GM23338 (cell line): Measurements from ENCODE around the gene FIGNL1. TPM values are rescaled to one million over a fixed set of nuclear protein-coding genes. Genes with fewer than 3 reads are reported as not detected.

Experiments
- ATAC-seq: fragments of 200-7000 bp; cut with Tn5 transposase; 3 replicates; pipeline ENCODE4 v1.9.1; 2020
- DNase-seq: peaks from one replicate; pipeline ENCODE4 v3.0.0-alpha.2; 2015; ENCODE audit warnings: low spot score
- H2AFZ ChIP-seq: fragments of 200-600 bp; sonication (generic); 2 replicates; pipeline ENCODE4 v1.8.0; 2016; ENCODE audit warnings: antibody characterized with exemption, mild to moderate bottlenecking, moderate library complexity
- H3F3A ChIP-seq: fragments of 200-600 bp; sonication (generic); replicated peaks from 2 replicates; pipeline ENCODE4 v1.8.0; 2017; ENCODE audit warnings: antibody characterized with exemption, mixed run types, low read depth
- H3K27ac ChIP-seq: fragments of 200-600 bp; sonication (generic); 2 replicates; pipeline ENCODE4 v1.6.1; 2016; ENCODE audit warnings: low read depth
- H3K27me3 ChIP-seq: fragments of 200-600 bp; sonication (generic); 2 replicates; pipeline ENCODE4 v1.8.0; 2016; ENCODE audit warnings: mild to moderate bottlenecking, mixed run types, moderate library complexity; ENCODE audit not compliant: insufficient read depth
- H3K36me3 ChIP-seq: fragments of 200-600 bp; sonication (generic); 2 replicates; pipeline ENCODE4 v1.8.0; 2016; ENCODE audit warnings: mild to moderate bottlenecking; ENCODE audit not compliant: insufficient read depth
- H3K4me1 ChIP-seq: fragments of 200-600 bp; sonication (generic); 2 replicates; pipeline ENCODE4 v1.8.0; 2016; ENCODE audit warnings: mild to moderate bottlenecking, moderate library complexity; ENCODE audit not compliant: insufficient read depth
- H3K4me2 ChIP-seq: fragments of 200-600 bp; sonication (generic); 2 replicates; pipeline ENCODE4 v1.7.1; 2017; ENCODE audit warnings: mixed run types
- H3K4me3 ChIP-seq: fragments of 200-600 bp; sonication (generic); 2 replicates; pipeline ENCODE4 v1.6.1; 2016; ENCODE audit warnings: mixed run types
- H3K79me2 ChIP-seq: fragments of 200-600 bp; sonication (generic); replicated peaks from 2 replicates; pipeline ENCODE4 v1.8.0; 2017; ENCODE audit warnings: mild to moderate bottlenecking; ENCODE audit not compliant: insufficient read depth
- H3K9me2 ChIP-seq: fragments of 200-600 bp; sonication (generic); 2 replicates; pipeline ENCODE4 v1.8.0; 2017; ENCODE audit not compliant: insufficient read depth
- H4K20me1 ChIP-seq: fragments of 200-600 bp; sonication (generic); replicated peaks from 2 replicates; pipeline ENCODE4 v1.8.0; 2017; ENCODE audit warnings: mild to moderate bottlenecking; ENCODE audit not compliant: insufficient read depth
- H3K27ac Mint-ChIP-seq: 2 replicates; pipeline ENCODE4 v1.8.0; 2020; ENCODE audit warnings: inconsistent platforms, mild to moderate bottlenecking, moderate library complexity, mixed read lengths
- H3K27me3 Mint-ChIP-seq: 3 replicates; pipeline ENCODE4 v1.8.0; 2022; ENCODE audit warnings: low read depth, mild to moderate bottlenecking, moderate library complexity, mixed read lengths, inconsistent platforms; ENCODE audit not compliant: insufficient read depth, poor library complexity
- H3K36me3 Mint-ChIP-seq: 3 replicates; pipeline ENCODE4 v1.8.0; 2021; ENCODE audit warnings: low read depth, mild to moderate bottlenecking, inconsistent platforms, moderate library complexity, mixed read lengths
- H3K4me1 Mint-ChIP-seq: 3 replicates; pipeline ENCODE4 v1.8.0; 2020; ENCODE audit warnings: mild to moderate bottlenecking, inconsistent platforms, mixed read lengths
- H3K4me3 Mint-ChIP-seq: 3 replicates; pipeline ENCODE4 v1.8.0; 2021; ENCODE audit warnings: moderate library complexity, mild to moderate bottlenecking, inconsistent platforms, mixed read lengths
- H3K9me3 Mint-ChIP-seq: 3 replicates; pipeline ENCODE4 v1.8.0; 2020; ENCODE audit warnings: moderate library complexity, mild to moderate bottlenecking, inconsistent platforms, mixed read lengths
- JUNB ChIP-seq: IDR thresholded peaks from one replicate; pipeline ENCODE4 v1.6.1; 2016; ENCODE audit warnings: antibody characterized with exemption; ENCODE audit not compliant: unreplicated experiment
- NANOG ChIP-seq: IDR thresholded peaks from 2 replicates; pipeline ENCODE4 v1.6.1; 2016; ENCODE audit warnings: antibody characterized with exemption, borderline replicate concordance
- polyA plus RNA-seq: library from polyadenylated mRNA; unstranded; fragments of >200 nt; fragmentation: Nextera tagmentation; extraction: Ambion mirVana; gene quantifications from 2 replicates; pipeline ENCODE4 v1.2.1, GENCODE V29; 2016
- total RNA-seq: library from RNA; depleted of rRNA; stranded (reverse); fragments of >200 nt; shearing (Covaris generic); gene quantifications from 2 replicates; pipeline ENCODE4 v1.2.3, GENCODE V29; 2014
- TF ChIP-seq, protein P1 (sequence below): IDR thresholded peaks from 2 replicates; pipeline ENCODE4 v1.6.1; 2016; ENCODE audit warnings: antibody characterized with exemption
- TF ChIP-seq, protein P2 (sequence below): fragments of 250-450 bp; sonication (Bioruptor Pico); IDR thresholded peaks from 2 replicates; pipeline ENCODE4 v1.5.0; 2020; ENCODE audit warnings: mild to moderate bottlenecking, moderate library complexity
- TF ChIP-seq, protein P3 (sequence below): IDR thresholded peaks from one replicate; pipeline ENCODE4 v1.6.1; 2018; ENCODE audit warnings: antibody characterized with exemption; ENCODE audit not compliant: unreplicated experiment

FIGNL1 gene
- total and polyA plus RNA-seq, 2 experiments from 2014 or later, result 6.6 to 24.9 TPM

DNA sequence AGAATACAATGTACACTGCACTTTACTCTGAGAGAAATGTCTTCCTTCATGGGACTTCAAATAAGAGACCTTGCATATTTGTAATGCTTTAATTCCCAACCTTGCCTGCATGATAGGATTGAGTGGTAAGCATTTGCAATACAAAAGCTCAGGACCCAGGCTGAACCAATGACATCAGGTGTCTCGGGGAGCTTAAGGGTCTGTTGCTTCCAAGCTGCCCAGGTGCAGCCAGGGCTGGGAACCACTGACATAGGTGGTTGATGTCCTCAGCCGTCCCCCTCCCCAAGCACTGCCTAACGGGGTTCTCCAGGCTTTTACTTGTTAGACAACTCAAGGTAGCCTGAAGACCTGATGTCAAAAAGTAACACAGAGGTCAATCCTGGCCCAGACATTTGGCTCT lies 29.1 kb downstream of the FIGNL1 start:
- Histone ChIP-seq H3K4me1 (peaks cover 22% of the 10 kb centered on the region), H3K27me3 (no peaks in the 10 kb centered on the region), H3K9me2 (0 out of 2 replicates have a peak, but pooled peaks cover 5% of the 10 kb centered on the region), H3K4me3 (no peak overlapping the region), H3K36me3 (no peaks in the 10 kb centered on the region), H4K20me1 (no peaks in the 10 kb centered on the region), H3K4me2 (no peak overlapping the region), H3F3A (no peaks in the 10 kb centered on the region), H3K27ac (no peak overlapping the region), H2AFZ (0 out of 2 replicates have a peak overlapping the region, but pooled peaks have one; percentile 11), H3K79me2 (no peaks in the 10 kb centered on the region)
- DNase-seq (peak; percentile 24), ATAC-seq (peak; percentile 10; the same call in 1 of the 3 replicates)
- peaks cover 1% of the 10 kb centered on the region for H3K27me3 Mint-ChIP-seq
- peaks cover 29% of the 10 kb centered on the region for H3K4me1 Mint-ChIP-seq
- H3K36me3 Mint-ChIP-seq, result no peaks in the 10 kb centered on the region
- no peak overlapping the region; the same call in 1 of the 2 replicates for H3K27ac Mint-ChIP-seq
- H3K4me3 Mint-ChIP-seq, result no peak overlapping the region
- TF ChIP-seq, protein P1, sequence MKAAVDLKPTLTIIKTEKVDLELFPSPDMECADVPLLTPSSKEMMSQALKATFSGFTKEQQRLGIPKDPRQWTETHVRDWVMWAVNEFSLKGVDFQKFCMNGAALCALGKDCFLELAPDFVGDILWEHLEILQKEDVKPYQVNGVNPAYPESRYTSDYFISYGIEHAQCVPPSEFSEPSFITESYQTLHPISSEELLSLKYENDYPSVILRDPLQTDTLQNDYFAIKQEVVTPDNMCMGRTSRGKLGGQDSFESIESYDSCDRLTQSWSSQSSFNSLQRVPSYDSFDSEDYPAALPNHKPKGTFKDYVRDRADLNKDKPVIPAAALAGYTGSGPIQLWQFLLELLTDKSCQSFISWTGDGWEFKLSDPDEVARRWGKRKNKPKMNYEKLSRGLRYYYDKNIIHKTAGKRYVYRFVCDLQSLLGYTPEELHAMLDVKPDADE, result no peak
- TF ChIP-seq, protein P2, sequence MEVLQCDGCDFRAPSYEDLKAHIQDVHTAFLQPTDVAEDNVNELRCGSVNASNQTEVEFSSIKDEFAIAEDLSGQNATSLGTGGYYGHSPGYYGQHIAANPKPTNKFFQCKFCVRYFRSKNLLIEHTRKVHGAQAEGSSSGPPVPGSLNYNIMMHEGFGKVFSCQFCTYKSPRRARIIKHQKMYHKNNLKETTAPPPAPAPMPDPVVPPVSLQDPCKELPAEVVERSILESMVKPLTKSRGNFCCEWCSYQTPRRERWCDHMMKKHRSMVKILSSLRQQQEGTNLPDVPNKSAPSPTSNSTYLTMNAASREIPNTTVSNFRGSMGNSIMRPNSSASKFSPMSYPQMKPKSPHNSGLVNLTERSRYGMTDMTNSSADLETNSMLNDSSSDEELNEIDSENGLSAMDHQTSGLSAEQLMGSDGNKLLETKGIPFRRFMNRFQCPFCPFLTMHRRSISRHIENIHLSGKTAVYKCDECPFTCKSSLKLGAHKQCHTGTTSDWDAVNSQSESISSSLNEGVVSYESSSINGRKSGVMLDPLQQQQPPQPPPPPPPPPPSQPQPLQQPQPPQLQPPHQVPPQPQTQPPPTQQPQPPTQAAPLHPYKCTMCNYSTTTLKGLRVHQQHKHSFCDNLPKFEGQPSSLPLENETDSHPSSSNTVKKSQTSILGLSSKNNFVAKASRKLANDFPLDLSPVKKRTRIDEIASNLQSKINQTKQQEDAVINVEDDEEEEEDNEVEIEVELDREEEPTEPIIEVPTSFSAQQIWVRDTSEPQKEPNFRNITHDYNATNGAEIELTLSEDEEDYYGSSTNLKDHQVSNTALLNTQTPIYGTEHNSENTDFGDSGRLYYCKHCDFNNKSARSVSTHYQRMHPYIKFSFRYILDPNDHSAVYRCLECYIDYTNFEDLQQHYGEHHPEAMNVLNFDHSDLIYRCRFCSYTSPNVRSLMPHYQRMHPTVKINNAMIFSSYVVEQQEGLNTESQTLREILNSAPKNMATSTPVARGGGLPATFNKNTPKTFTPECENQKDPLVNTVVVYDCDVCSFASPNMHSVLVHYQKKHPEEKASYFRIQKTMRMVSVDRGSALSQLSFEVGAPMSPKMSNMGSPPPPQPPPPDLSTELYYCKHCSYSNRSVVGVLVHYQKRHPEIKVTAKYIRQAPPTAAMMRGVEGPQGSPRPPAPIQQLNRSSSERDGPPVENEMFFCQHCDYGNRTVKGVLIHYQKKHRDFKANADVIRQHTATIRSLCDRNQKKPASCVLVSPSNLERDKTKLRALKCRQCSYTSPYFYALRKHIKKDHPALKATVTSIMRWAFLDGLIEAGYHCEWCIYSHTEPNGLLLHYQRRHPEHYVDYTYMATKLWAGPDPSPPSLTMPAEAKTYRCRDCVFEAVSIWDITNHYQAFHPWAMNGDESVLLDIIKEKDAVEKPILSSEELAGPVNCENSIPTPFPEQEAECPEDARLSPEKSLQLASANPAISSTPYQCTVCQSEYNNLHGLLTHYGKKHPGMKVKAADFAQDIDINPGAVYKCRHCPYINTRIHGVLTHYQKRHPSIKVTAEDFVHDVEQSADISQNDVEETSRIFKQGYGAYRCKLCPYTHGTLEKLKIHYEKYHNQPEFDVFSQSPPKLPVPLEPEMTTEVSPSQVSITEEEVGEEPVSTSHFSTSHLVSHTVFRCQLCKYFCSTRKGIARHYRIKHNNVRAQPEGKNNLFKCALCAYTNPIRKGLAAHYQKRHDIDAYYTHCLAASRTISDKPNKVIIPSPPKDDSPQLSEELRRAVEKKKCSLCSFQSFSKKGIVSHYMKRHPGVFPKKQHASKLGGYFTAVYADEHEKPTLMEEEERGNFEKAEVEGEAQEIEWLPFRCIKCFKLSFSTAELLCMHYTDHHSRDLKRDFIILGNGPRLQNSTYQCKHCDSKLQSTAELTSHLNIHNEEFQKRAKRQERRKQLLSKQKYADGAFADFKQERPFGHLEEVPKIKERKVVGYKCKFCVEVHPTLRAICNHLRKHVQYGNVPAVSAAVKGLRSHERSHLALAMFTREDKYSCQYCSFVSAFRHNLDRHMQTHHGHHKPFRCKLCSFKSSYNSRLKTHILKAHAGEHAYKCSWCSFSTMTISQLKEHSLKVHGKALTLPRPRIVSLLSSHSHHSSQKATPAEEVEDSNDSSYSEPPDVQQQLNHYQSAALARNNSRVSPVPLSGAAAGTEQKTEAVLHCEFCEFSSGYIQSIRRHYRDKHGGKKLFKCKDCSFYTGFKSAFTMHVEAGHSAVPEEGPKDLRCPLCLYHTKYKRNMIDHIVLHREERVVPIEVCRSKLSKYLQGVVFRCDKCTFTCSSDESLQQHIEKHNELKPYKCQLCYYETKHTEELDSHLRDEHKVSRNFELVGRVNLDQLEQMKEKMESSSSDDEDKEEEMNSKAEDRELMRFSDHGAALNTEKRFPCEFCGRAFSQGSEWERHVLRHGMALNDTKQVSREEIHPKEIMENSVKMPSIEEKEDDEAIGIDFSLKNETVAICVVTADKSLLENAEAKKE (CRISPR knock-in tag), result no peak
- TF ChIP-seq NANOG (no peak), JUNB (no peak)
- TF ChIP-seq, protein P3, sequence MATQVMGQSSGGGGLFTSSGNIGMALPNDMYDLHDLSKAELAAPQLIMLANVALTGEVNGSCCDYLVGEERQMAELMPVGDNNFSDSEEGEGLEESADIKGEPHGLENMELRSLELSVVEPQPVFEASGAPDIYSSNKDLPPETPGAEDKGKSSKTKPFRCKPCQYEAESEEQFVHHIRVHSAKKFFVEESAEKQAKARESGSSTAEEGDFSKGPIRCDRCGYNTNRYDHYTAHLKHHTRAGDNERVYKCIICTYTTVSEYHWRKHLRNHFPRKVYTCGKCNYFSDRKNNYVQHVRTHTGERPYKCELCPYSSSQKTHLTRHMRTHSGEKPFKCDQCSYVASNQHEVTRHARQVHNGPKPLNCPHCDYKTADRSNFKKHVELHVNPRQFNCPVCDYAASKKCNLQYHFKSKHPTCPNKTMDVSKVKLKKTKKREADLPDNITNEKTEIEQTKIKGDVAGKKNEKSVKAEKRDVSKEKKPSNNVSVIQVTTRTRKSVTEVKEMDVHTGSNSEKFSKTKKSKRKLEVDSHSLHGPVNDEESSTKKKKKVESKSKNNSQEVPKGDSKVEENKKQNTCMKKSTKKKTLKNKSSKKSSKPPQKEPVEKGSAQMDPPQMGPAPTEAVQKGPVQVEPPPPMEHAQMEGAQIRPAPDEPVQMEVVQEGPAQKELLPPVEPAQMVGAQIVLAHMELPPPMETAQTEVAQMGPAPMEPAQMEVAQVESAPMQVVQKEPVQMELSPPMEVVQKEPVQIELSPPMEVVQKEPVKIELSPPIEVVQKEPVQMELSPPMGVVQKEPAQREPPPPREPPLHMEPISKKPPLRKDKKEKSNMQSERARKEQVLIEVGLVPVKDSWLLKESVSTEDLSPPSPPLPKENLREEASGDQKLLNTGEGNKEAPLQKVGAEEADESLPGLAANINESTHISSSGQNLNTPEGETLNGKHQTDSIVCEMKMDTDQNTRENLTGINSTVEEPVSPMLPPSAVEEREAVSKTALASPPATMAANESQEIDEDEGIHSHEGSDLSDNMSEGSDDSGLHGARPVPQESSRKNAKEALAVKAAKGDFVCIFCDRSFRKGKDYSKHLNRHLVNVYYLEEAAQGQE, result no peak
- no peaks in the 10 kb centered on the region for H3K9me3 Mint-ChIP-seq
